ENCODE data around the gene RDX.
A peak's percentile ranks its signal among the peaks of the same experiment; 100 is the strongest.

The RDX gene

DNA sequence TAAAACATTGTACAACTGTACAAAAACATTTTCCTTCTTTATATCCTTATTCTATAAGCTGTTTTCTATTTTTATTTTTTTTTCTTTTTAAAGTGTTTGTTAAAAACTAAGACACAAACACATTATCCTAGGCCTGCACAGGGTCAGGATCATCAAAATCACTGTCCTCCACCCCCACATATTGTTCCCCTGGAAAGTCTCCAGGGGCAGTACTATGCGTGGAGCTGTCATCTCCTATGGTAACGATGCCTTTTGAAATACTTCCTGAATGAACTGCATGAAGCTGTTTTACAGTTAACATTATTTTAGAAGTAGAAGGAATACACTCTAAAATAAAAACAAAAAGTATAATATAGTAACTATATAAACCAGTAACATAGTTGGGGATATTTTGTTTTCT lies 136.0 kb downstream of the RDX start:
- Mint-ChIP-seq H3K4me3 (no peak overlapping the region), H3K27ac (no peak overlapping the region), H3K9me3 (no peaks in the 10 kb centered on the region), H3K36me3 (peaks cover 11% of the 10 kb centered on the region), H3K4me1 (no peaks in the 10 kb centered on the region)
- no peak for ATAC-seq
- no peak for DNase-seq (ENCODE audit: low spot score in 2 of 2)

DNA sequence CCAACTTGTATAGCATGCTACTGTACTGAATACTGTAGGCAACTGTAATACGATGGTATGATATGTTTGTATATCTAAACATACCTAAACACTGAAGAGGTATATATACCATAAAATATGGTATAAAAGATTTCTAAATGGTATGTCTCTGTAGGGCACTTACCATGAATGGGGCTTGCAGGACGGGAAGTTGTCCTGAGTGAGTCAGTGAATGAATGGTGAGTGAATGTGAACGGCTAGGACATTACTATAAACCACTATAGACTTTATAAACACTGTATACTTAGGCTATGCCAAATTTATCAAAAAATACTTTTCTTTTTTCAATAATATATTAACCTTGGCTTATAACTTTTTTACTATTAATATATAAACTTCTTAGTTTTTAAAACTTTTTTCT lies 136.4 kb downstream of the RDX start:
- H3K4me3 Mint-ChIP-seq: no peak overlapping the region
- H3K27ac Mint-ChIP-seq: no peak overlapping the region
- H3K4me1 Mint-ChIP-seq: no peaks in the 10 kb centered on the region
- no peak for DNase-seq (ENCODE audit: low spot score in 2 of 2)
- H3K36me3 Mint-ChIP-seq: peaks cover 11% of the 10 kb centered on the region
- no peaks in the 10 kb centered on the region for H3K9me3 Mint-ChIP-seq
- no peak for ATAC-seq

DNA sequence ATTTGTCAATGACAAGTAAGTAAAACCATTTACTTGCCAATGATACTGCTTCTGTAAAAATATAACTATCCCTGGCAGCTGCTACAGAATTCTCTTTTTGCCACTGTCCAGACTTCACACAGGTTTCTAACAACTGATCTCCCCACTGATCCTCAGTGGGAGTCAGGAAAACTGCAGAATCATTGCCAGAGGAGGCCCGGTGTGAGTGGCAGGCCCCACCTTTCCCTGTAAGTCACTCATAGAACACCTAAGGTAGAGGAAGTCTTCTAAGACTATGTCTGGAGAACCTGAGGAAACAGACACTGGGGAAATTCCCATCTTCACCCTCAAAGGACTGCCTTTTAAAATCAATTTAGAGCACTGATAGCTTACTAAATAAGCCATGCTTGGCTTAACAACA lies 136.9 kb downstream of the RDX start:
- ATAC-seq (no peak), DNase-seq (ENCODE audit: low spot score in 2 of 2) (no peak)
- no peaks in the 10 kb centered on the region for H3K4me1 Mint-ChIP-seq
- no peak overlapping the region for H3K27ac Mint-ChIP-seq
- H3K9me3 Mint-ChIP-seq: no peaks in the 10 kb centered on the region
- peaks cover 11% of the 10 kb centered on the region for H3K36me3 Mint-ChIP-seq
- no peak overlapping the region for H3K4me3 Mint-ChIP-seq

DNA sequence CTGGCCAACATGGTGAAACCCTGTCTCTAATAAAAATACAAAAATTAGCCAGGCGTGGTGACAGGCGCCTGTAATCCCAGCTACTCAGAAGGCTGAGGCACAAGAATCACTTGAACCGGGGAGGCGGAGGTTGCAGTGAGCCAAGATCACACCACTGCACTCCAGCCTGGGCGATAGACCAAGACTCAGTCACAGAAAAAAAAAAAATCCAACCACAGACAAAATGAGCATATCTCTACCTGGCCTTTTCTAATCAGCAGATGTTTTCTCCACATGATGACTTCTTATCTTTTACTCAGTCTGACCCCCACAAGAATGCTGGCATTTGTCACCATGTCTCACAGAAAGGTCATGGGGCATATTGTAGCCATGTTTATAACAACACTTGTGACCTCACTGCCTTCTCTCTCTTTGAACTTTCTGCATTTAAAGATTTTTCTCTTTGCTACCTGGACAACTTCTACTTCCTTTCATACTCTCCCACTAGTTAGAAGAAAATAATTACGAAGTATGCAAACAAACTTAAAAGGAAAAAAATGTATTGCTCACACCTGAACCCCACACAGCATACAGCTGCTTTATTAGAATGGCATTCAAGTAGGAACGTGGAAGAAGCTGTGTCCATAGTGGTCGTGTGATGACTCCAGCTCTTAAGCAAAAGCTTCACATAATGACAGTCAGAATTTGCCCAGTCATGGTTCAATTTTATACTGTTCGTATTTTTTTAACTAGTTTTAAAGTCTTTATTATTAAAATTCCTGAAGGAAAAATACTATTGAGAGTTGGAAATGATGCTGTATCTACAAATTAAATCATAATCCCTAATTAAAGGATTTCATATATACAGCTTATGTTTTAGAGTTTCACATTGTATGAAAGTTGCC lies 137.9 kb downstream of the RDX start:
- DNase-seq (ENCODE audit: low spot score in 2 of 2) (no peak), ATAC-seq (no peak)
- Mint-ChIP-seq H3K9me3 (no peaks in the 10 kb centered on the region), H3K27ac (no peak overlapping the region), H3K36me3 (peaks cover 7% of the 10 kb centered on the region), H3K4me1 (no peaks in the 10 kb centered on the region), H3K4me3 (no peak overlapping the region)

DNA sequence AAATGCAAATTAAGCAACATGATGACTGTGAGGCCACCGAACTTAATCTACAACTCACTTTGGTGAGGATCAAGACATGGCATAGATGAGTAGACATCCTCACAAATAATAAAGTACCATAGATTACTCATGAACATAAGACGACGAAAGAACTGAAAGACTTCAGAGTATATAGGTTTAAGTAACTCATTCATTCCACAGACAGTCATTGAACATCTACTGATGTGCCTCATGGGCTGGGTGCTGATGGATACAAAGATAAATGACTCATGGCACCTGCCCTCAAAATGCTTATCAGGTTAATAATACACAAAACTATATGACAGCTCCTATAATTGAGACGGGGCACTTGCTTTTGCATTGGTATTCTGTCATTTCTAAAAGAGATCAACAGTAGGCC lies 139.9 kb downstream of the RDX start:
- Mint-ChIP-seq H3K4me1 (no peaks in the 10 kb centered on the region), H3K36me3 (no peaks in the 10 kb centered on the region), H3K4me3 (no peak overlapping the region), H3K27ac (no peak overlapping the region), H3K9me3 (no peaks in the 10 kb centered on the region)
- DNase-seq (ENCODE audit: low spot score in 2 of 2) (no peak), ATAC-seq (peak; percentile 67)

DNA sequence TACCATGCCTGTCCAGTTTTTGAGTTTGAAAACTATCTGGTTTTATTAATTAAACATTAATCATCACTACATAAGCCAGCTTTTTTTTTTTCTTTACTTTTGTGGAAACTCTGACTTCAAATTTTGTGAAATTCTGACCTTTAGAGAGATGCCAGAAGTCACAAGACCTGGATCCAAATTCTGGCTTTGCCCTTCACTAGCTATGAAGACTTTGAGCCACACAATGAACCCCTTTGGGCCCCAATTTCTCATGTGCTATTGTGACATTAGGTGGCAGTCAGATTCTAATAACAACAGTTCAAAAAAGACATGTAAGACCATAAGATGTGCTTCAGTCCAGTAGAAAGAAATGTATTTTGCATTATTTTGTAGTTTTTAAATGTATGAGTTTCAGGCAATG lies 142.9 kb downstream of the RDX start:
- ATAC-seq (no peak), DNase-seq (ENCODE audit: low spot score in 2 of 2) (no peak)
- no peak overlapping the region for H3K27ac Mint-ChIP-seq
- no peaks in the 10 kb centered on the region for H3K9me3 Mint-ChIP-seq
- H3K4me1 Mint-ChIP-seq: peaks cover 5% of the 10 kb centered on the region
- H3K36me3 Mint-ChIP-seq: no peaks in the 10 kb centered on the region
- H3K4me3 Mint-ChIP-seq: no peak overlapping the region

DNA sequence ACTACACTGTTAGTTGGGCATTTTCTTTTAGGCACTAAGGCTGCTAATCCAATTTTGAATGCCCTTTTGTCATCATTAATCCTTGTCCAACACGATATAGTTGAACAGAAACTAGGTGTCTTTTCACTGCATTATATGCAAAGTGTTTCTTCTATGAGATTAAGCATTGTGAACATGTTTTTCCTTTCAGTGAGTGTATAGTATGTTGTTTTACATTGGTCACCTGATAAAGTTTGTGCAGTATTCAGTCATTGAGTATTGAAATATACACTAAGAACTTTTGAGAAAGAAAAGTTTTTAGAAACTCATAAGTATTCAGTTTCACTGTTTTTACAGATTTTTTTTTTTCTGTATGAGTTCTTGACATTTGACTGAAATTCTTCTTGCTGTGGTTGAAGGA lies 144.2 kb downstream of the RDX start:
- H3K4me3 Mint-ChIP-seq: no peak overlapping the region
- H3K9me3 Mint-ChIP-seq: no peaks in the 10 kb centered on the region
- DNase-seq (ENCODE audit: low spot score in 2 of 2): no peak
- H3K36me3 Mint-ChIP-seq: no peaks in the 10 kb centered on the region
- H3K4me1 Mint-ChIP-seq: peaks cover 5% of the 10 kb centered on the region
- ATAC-seq: no peak
- H3K27ac Mint-ChIP-seq: no peak overlapping the region

DNA sequence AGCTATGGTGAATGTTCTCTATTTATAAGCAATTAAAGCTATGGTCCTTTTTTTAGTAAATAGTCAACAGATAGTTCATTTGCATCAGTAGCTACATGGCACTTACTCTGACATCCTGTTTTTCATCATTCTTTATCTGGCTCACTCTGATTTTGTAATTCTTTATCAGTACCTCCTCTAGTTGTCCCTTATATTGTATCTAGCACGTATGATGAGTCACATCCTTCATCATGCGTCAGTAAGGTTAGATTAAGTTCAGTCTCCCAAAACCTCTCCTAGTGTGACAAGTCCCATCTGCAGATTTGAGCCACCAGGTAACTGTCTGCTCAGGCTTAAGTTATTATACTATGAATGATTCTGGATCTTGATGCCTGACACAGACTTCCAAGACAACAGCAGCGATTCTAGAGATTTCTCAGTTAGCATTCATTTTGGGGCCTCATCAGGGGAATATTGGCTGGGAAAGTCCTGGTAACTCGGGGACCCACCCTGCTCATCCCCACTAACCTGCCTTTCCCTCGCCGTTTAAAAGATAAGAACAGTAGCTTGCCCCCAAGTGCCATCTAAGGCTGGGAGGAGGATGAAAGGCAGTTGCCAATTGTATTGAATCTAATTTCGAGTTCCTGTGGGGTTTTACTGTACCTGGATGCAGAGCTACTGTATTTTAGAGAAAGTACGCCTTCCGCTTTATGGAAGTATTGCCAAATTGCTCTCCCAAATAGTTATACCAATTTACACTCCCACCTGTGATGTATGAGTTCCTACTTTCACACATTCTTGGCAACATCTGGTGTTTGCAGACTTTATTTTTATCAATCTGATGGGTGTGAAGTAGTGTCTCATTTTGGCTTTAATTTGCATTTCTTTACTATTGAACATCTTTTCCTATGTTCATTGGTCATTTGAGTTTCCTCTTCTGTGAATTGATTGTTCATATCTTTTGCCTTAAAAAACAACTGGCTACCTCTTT lies 147.4 kb downstream of the RDX start:
- no peaks in the 10 kb centered on the region for H3K36me3 Mint-ChIP-seq
- H3K4me1 Mint-ChIP-seq: peaks cover 5% of the 10 kb centered on the region
- DNase-seq (ENCODE audit: low spot score in 2 of 2) (no peak), ATAC-seq (peak; percentile 90)
- H3K4me3 Mint-ChIP-seq: no peak overlapping the region
- H3K9me3 Mint-ChIP-seq: no peaks in the 10 kb centered on the region
- H3K27ac Mint-ChIP-seq: no peak overlapping the region

DNA sequence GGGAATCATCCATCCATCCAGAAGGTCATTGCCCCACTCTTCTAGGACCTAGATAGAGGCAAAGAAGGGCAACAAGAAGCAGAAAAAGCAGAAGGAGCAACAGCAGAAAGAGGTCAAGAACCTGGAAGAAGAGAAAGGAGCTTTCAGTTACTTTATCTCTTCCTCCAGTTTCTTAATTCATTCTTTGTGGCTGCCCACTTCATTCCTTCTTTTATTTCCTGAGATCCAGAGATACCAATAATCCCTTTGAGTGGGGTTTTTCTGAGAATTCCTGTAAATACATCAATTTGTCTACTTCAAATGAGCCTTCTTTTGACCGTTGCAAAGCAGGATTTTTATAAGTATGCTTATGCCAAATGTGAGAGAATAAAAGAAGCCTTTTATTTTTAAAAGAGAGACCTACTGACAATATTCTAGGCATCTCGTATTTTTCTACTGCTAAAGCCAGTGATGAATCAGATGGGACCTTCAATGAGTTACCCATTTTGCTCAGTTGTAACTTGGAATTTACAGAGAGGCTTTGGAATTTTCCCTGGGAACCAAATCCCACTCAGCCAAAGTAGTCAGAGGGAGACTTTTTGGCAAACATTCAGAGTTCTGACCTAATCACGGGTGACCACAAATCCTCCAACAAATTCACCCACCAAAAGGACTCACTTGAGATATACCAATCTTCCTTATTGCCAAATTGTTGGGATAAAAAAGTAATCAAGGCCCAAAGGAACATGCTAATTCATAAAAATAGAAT lies 148.3 kb downstream of the RDX start:
- ATAC-seq: no peak
- peaks cover 5% of the 10 kb centered on the region for H3K4me1 Mint-ChIP-seq
- no peaks in the 10 kb centered on the region for H3K36me3 Mint-ChIP-seq
- H3K4me3 Mint-ChIP-seq: no peak overlapping the region
- no peaks in the 10 kb centered on the region for H3K9me3 Mint-ChIP-seq
- no peak for DNase-seq (ENCODE audit: low spot score in 2 of 2)
- no peak overlapping the region for H3K27ac Mint-ChIP-seq

DNA sequence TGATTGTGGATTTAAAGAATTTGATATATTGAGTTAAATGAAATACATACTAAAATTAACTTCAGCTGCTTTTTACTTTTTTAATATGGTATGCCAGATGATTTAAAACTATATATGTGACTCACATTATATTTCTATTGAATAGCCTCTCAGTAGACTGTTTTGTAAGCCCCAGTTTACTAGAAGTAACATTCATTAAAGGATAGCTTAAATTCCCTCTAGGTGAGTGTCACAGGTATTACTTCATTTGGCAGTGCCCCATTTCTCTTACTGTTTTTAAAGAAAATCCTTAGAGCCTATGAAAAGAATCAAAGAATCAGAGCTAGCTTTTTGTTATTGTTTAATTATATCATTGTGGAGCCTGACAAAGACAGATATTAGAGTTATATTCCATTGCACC lies 154.6 kb downstream of the RDX start:
- no peak for DNase-seq (ENCODE audit: low spot score in 2 of 2)
- no peaks in the 10 kb centered on the region for H3K9me3 Mint-ChIP-seq
- H3K4me1 Mint-ChIP-seq: no peaks in the 10 kb centered on the region
- H3K27ac Mint-ChIP-seq: no peak overlapping the region
- H3K36me3 Mint-ChIP-seq: no peaks in the 10 kb centered on the region
- no peak overlapping the region for H3K4me3 Mint-ChIP-seq
- no peak for ATAC-seq

DNA sequence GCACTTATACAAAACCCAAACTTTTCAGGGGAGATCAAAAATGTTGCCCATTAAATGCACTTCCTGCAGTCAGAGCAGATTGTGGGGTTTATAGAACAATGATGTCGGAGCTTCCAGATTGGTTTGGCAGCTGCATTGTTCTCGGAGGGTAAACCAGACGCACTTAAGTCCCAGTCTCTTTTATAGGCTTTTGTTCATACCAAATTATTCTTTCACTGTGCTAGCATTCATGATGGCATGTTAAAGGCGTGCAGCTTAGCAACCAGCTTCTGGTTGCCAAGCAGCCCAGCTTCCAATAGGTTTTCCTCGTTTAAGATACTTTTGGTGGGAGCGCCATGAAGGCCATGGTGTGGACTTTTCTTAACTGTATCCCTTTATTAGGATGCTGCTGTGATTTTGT lies 162.3 kb downstream of the RDX start:
- Mint-ChIP-seq H3K4me1 (no peaks in the 10 kb centered on the region), H3K4me3 (no peak overlapping the region), H3K9me3 (no peaks in the 10 kb centered on the region), H3K27ac (no peak overlapping the region), H3K36me3 (no peaks in the 10 kb centered on the region)
- ATAC-seq: no peak
- DNase-seq (ENCODE audit: low spot score in 2 of 2): no peak

DNA sequence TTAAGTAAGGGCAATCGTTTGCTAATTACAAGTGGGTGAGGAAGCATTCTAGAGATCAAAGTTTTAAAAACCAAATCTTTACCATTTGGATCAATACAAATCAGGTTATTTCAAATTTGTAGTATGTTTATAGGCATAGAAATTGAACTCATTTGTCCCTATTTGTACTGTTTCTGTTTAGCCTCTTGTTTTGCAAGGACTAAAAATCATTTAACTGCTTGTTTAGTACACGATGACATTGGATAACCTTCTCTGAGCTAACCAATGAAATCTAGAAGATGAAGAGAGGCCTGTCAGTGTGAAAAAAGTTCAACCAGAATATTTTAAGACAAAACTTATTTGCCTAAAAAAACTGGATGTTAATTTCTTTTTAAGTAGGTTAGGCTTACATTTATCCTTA lies 163.3 kb downstream of the RDX start:
- H3K4me3 Mint-ChIP-seq: no peak overlapping the region
- DNase-seq (ENCODE audit: low spot score in 2 of 2) (no peak), ATAC-seq (no peak)
- H3K27ac Mint-ChIP-seq: no peak overlapping the region
- H3K4me1 Mint-ChIP-seq: no peaks in the 10 kb centered on the region
- no peaks in the 10 kb centered on the region for H3K36me3 Mint-ChIP-seq
- no peaks in the 10 kb centered on the region for H3K9me3 Mint-ChIP-seq

DNA sequence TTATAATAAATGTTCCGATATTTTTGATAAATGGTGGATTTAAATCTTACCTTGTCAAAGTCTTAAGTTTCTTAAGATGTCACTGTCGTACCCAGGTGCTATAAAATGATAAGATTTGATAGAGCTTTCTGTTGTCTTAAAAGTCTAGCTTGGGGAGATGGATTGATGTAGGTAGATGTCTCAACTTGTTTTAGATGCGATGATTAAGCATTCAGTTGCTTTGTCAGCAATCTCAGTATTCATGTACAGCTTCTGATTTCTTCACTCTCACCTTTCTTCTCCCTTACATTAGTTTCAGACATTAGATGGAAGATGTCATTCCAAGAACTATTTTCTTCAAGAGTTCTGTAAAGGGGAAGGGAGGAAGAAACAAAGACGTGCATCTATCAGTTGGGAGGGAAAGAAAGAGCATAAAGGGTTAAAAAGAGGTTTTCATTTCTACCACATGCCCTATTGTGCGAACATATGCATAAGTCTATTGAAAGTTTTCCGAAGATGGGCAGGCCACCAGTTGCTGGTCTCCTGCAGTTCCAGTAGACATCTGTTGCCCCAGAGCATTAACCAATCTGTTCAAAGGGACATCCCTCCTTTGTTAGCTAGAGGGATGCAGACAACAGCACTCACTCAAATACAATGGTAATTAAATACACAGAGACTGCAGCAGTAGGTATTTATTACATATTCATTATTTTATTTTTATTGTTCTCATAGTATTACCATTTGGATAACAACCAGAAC lies 164.9 kb downstream of the RDX start:
- DNase-seq (ENCODE audit: low spot score in 2 of 2) (no peak), ATAC-seq (no peak)
- no peaks in the 10 kb centered on the region for H3K36me3 Mint-ChIP-seq

DNA sequence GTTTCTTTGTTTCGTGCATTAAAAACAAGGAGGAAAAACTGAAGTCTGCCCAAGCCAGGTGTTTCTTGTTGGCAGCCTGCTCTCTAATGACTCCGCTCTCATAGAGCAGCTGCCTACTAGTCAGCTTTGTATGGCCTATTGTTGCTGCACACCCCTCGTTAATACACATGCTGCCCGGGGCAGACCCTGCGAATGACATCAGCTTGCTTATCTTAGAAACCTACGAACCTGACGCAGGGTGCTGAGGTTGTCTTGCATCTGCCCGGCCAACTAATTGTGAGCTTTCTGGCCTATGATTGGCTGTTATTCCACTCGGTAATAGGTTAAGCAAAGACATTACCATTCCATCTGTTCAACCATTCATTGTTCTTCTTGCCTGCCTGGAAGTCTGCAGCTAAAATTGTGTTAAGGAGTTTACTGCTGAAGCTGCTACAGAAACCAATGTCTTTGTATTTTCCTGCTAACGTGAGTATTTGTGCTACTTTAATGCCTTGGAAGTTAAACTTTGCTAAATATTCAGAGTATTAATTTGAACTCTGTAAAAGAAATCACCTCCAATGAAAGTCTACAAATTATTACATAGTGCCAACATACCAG lies 165.7 kb downstream of the RDX start:
- Mint-ChIP-seq H3K4me1 (no peaks in the 10 kb centered on the region), H3K4me3 (no peak overlapping the region), H3K9me3 (no peaks in the 10 kb centered on the region), H3K27ac (no peak overlapping the region), H3K36me3 (no peaks in the 10 kb centered on the region)
- DNase-seq (ENCODE audit: low spot score in 2 of 2): no peak
- no peak for ATAC-seq

More for the DNA sequence above, 164.9 kb downstream of the RDX start:
- H3K4me3 Mint-ChIP-seq: no peak overlapping the region
- no peaks in the 10 kb centered on the region for H3K4me1 Mint-ChIP-seq
- H3K9me3 Mint-ChIP-seq: no peaks in the 10 kb centered on the region
- H3K27ac Mint-ChIP-seq: no peak overlapping the region

All from stimulated activated effector memory CD8-positive, alpha-beta T cell treated with anti-CD3 and anti-CD28 coated beads, Interleukin-12 subunit alpha, Interleukin-12 subunit beta, amount 100 ng/mL, for 72 hours (primary cell).